NCI-H2196 treated with DMSO at 0.1 percent for 48 hours (cell line): ENCODE results near the gene AGTR1.
A peak's percentile ranks its signal among the peaks of the same experiment; 100 is the strongest.
"Not testable (repeated sequence)": the region's sequence is repeated elsewhere in the genome, so short reads cannot be mapped to it uniquely, and the experiment has no call there.

Experiments used
- DNase-seq: peaks from one replicate; lab custom pipeline; 2025; ENCODE audit not compliant: unreplicated experiment; lab: John Stamatoyannopoulos, UW

The AGTR1 gene

GRCh38 chr3:148717885-148718561, 20.3 kb downstream of the AGTR1 start:
- no peak for DNase-seq

- no peak for DNase-seq
Observed at GRCh38 chr3:148718982-148719862, 21.5 kb downstream of the AGTR1 start.

GRCh38 chr3:148720873-148721272, 23.2 kb downstream of the AGTR1 start:
- no peak for DNase-seq

GRCh38 chr3:148723631-148724030, 25.9 kb downstream of the AGTR1 start:
- DNase-seq = no peak

GRCh38 chr3:148727231-148727630, 29.5 kb downstream of the AGTR1 start:
- peak; percentile 40 for DNase-seq

GRCh38 chr3:148728753-148729152, 31.1 kb downstream of the AGTR1 start:
- DNase-seq = no peak

- DNase-seq = no peak
Observed at GRCh38 chr3:148729476-148730055, 31.9 kb downstream of the AGTR1 start.

- no peak for DNase-seq
Observed at GRCh38 chr3:148730676-148731075, 33.0 kb downstream of the AGTR1 start.

- peak; percentile 16 for DNase-seq
Observed at GRCh38 chr3:148735597-148735996, 37.9 kb downstream of the AGTR1 start.

- DNase-seq = no peak
Observed at GRCh38 chr3:148736086-148736485, 38.4 kb downstream of the AGTR1 start.

GRCh38 chr3:148737104-148737530, 39.4 kb downstream of the AGTR1 start:
- no peak for DNase-seq

- no peak for DNase-seq
Observed at GRCh38 chr3:148739720-148740119, 42.0 kb downstream of the AGTR1 start.

GRCh38 chr3:148740291-148740690, 42.6 kb downstream of the AGTR1 start:
- DNase-seq = no peak

GRCh38 chr3:148741219-148741618, 43.5 kb downstream of the AGTR1 start:
- DNase-seq = no peak

- DNase-seq = no peak
Observed at GRCh38 chr3:148742118-148742517, 44.4 kb downstream of the AGTR1 start.

GRCh38 chr3:148746053-148746452, 48.4 kb downstream of the AGTR1 start:
- no peak for DNase-seq

- no peak for DNase-seq
Observed at GRCh38 chr3:148748283-148748682, 50.6 kb downstream of the AGTR1 start.

- DNase-seq = no peak
Observed at GRCh38 chr3:148750296-148750695, 52.6 kb downstream of the AGTR1 start.

- no peak for DNase-seq
Observed at GRCh38 chr3:148751461-148751860, 53.8 kb downstream of the AGTR1 start.

GRCh38 chr3:148753385-148753784, 55.7 kb downstream of the AGTR1 start:
- not testable (repeated sequence) for DNase-seq

- no peak for DNase-seq
Observed at GRCh38 chr3:148755570-148755969, 57.9 kb downstream of the AGTR1 start.

GRCh38 chr3:148756311-148756710, 58.6 kb downstream of the AGTR1 start:
- no peak for DNase-seq
